Measurements from ENCODE around the gene CENPN. TPM values are rescaled to one million over a fixed set of nuclear protein-coding genes. Genes with fewer than 3 reads are reported as not detected.

CENPN gene
- polyA plus RNA-seq, 4 donors, result 21.1 to 24.4 (median 23.1) TPM

- no peak for DNase-seq (ENCODE audit: low read depth in 4 of 4, low spot score in 2 of 4)
Measured at GRCh38 chr16:81018496-81018895, 11.5 kb downstream of the CENPN start.

GRCh38 chr16:81026429-81026828 is 19.4 kb downstream of the CENPN start:
- DNase-seq (ENCODE audit: low read depth in 4 of 4, low spot score in 2 of 4), result no peak

GRCh38 chr16:81029930-81030604 is 23.1 kb downstream of the CENPN start:
- DNase-seq (ENCODE audit: low read depth in 4 of 4, low spot score in 2 of 4), result no peak

GRCh38 chr16:81035398-81035974 is 28.5 kb downstream of the CENPN start, which contains the start of gene ATMIN:
TSS of gene ATMIN (plus strand) at chr16:81035842. CDS start at chr16:81035871, 29 bp downstream.
- peak; percentile 43 to 85 (median 71) for DNase-seq (ENCODE audit: low read depth in 4 of 4, low spot score in 2 of 4)

GRCh38 chr16:81035975-81036750 is 29.1 kb downstream of the CENPN start:
- peak in 2 of 4 donors; percentile 8 to 10 for DNase-seq (ENCODE audit: low read depth in 4 of 4, low spot score in 2 of 4)

GRCh38 chr16:81036751-81037350 is 29.8 kb downstream of the CENPN start:
- no peak for DNase-seq (ENCODE audit: low read depth in 4 of 4, low spot score in 2 of 4)

GRCh38 chr16:81040131-81040530 is 33.1 kb downstream of the CENPN start:
- no peak for DNase-seq (ENCODE audit: low read depth in 4 of 4, low spot score in 2 of 4)

- DNase-seq (ENCODE audit: low read depth in 4 of 4, low spot score in 2 of 4), result no peak
Measured at GRCh38 chr16:81040842-81041241, 33.8 kb downstream of the CENPN start.

GRCh38 chr16:81041696-81042095 is 34.7 kb downstream of the CENPN start:
- no peak for DNase-seq (ENCODE audit: low read depth in 4 of 4, low spot score in 2 of 4)

GRCh38 chr16:81042821-81043220 is 35.8 kb downstream of the CENPN start:
- DNase-seq (ENCODE audit: low read depth in 4 of 4, low spot score in 2 of 4), result no peak

GRCh38 chr16:81053761-81054160 is 46.7 kb downstream of the CENPN start:
- DNase-seq (ENCODE audit: low read depth in 4 of 4, low spot score in 2 of 4), result no peak

- no peak for DNase-seq (ENCODE audit: low read depth in 4 of 4, low spot score in 2 of 4)
Measured at GRCh38 chr16:81060576-81061306, 53.7 kb downstream of the CENPN start.

- no peak for DNase-seq (ENCODE audit: low read depth in 4 of 4, low spot score in 2 of 4)
Measured at GRCh38 chr16:81061307-81061640, 54.3 kb downstream of the CENPN start.

- DNase-seq (ENCODE audit: low read depth in 4 of 4, low spot score in 2 of 4), result no peak
Measured at GRCh38 chr16:81061871-81062608, 55.0 kb downstream of the CENPN start.

GRCh38 chr16:81066681-81067080 is 59.7 kb downstream of the CENPN start:
- DNase-seq (ENCODE audit: low read depth in 4 of 4, low spot score in 2 of 4), result no peak

GRCh38 chr16:81067166-81067565 is 60.2 kb downstream of the CENPN start:
- DNase-seq (ENCODE audit: low read depth in 4 of 4, low spot score in 2 of 4), result no peak

GRCh38 chr16:81069063-81069462 is 62.0 kb downstream of the CENPN start:
- no peak for DNase-seq (ENCODE audit: low read depth in 4 of 4, low spot score in 2 of 4)

- no peak for DNase-seq (ENCODE audit: low read depth in 4 of 4, low spot score in 2 of 4)
Measured at GRCh38 chr16:81070979-81071378, 64.0 kb downstream of the CENPN start.

- no peak for DNase-seq (ENCODE audit: low read depth in 4 of 4, low spot score in 2 of 4)
Measured at GRCh38 chr16:81071805-81072204, 64.8 kb downstream of the CENPN start.

All from left renal cortex interstitium (tissue), 4 donors.